ENCODE results near the gene PRKCQ.

PRKCQ gene

DNA sequence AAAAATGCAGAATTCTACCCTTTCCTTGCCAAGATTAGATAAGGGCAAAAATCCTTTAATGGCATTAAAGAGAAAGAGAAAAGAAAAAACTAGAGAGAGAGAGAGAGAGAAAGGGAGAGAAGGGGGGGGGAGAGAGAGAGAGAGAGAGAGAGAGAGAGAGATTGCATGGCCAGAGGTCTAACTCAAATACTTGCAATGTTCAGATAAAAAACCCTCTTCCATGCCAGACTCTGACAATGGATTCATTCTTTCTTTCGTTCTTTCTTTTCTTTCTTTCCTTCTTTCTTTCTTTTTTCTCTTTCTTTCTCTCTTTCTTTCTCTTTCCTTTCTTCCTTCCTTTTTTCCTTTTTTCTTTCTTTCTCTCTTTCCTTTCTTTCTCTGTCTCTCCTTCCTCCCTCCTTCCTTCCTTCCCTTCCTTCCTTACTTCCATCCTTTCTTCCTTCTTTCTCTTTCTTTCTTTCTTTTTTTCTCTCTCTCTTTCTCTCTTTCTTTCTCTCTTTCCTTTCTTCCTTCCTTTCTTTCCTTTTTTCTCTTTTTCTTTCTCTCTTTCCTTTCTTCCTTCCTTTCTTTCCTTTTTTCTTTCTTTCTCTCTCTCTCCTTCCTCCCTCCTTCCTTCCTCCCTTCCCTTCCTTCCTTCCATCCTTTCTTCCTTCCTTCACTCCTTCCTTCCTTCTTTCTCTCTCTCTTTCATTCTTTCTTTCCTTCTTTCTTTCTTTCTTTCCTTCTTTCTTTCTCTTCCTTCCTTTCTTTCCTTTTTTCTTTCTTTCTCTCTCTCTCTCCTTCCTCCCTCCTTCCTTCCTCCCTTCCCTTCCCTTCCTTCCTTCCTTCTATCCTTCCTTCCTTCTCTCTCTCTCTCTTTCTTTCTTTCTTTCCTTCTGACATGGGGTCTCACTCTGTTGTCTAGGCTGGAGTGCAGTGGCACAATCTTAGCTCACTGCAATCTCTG lies 175.7 kb downstream of the PRKCQ start:
- no peaks in the 10 kb centered on the region for H3K79me2 ChIP-seq (ENCODE audit: insufficient read depth, low read length)
- no peak overlapping the region for H3K27ac ChIP-seq (ENCODE audit: low read depth, low read length, poor library complexity, severe bottlenecking)
- no peak overlapping the region for H3K4me2 ChIP-seq (ENCODE audit: low read length)
- no peaks in the 10 kb centered on the region for H4K20me1 ChIP-seq (ENCODE audit: insufficient read depth, low read length)
- H3K9ac ChIP-seq (ENCODE audit: low read length), result no peak overlapping the region
- no peak overlapping the region for H3K4me3 ChIP-seq (ENCODE audit: low read depth, low read length, poor library complexity, severe bottlenecking)
- H3K9me3 ChIP-seq (ENCODE audit: low read length), result no peaks in the 10 kb centered on the region
- H3K27me3 ChIP-seq (ENCODE audit: insufficient read depth, low read length), result no peaks in the 10 kb centered on the region
- no peak overlapping the region for H2AFZ ChIP-seq (ENCODE audit: low read length)
- no peaks in the 10 kb centered on the region for H3F3A ChIP-seq (ENCODE audit: insufficient read depth, low read length)
- no peak for TF ChIP-seq EZH2 (IDR thresholded peaks at IDR 0.05; ENCODE audit: borderline replicate concordance, low read length)
- TF ChIP-seq, protein P1, sequence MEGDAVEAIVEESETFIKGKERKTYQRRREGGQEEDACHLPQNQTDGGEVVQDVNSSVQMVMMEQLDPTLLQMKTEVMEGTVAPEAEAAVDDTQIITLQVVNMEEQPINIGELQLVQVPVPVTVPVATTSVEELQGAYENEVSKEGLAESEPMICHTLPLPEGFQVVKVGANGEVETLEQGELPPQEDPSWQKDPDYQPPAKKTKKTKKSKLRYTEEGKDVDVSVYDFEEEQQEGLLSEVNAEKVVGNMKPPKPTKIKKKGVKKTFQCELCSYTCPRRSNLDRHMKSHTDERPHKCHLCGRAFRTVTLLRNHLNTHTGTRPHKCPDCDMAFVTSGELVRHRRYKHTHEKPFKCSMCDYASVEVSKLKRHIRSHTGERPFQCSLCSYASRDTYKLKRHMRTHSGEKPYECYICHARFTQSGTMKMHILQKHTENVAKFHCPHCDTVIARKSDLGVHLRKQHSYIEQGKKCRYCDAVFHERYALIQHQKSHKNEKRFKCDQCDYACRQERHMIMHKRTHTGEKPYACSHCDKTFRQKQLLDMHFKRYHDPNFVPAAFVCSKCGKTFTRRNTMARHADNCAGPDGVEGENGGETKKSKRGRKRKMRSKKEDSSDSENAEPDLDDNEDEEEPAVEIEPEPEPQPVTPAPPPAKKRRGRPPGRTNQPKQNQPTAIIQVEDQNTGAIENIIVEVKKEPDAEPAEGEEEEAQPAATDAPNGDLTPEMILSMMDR (IDR thresholded peaks at IDR 0.05; ENCODE audit: low read length), result no peak
- peaks cover 37% of the 10 kb centered on the region for H3K4me1 ChIP-seq (ENCODE audit: insufficient read depth, low read length, severe bottlenecking)
- no peaks in the 10 kb centered on the region for H3K36me3 ChIP-seq (ENCODE audit: insufficient read depth, low read length)
- no peaks in the 10 kb centered on the region for H3K9me2 ChIP-seq (ENCODE audit: low read depth, low read length)

DNA sequence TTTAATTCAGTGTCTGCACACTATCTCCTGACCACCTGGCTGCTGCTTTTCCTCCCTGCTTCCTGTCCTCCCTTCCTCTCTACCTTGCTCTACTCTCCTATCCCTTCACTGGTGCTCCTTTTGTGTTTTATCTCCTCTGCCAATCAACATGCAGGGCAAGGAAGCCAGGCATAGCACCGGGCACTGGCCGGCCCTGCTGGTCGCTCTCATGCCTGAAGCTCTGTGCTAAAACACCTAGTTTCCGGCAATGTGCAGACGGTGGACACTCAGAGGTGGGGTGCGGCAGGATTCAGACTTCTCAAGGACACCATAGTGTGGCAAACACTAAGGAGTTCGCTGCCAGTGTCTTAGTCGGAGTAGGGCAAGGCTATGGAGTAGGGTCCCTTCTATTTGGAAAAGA lies 177.1 kb downstream of the PRKCQ start:
- Histone ChIP-seq H4K20me1 (ENCODE audit: insufficient read depth, low read length) (no peaks in the 10 kb centered on the region), H3K79me2 (ENCODE audit: insufficient read depth, low read length) (no peaks in the 10 kb centered on the region), H3K4me3 (ENCODE audit: low read depth, low read length, poor library complexity, severe bottlenecking) (no peak overlapping the region), H3F3A (ENCODE audit: insufficient read depth, low read length) (no peaks in the 10 kb centered on the region), H3K9me2 (ENCODE audit: low read depth, low read length) (no peaks in the 10 kb centered on the region), H3K27me3 (ENCODE audit: insufficient read depth, low read length) (no peaks in the 10 kb centered on the region), H3K9ac (ENCODE audit: low read length) (no peak overlapping the region), H3K4me2 (ENCODE audit: low read length) (no peak overlapping the region), H3K27ac (ENCODE audit: low read depth, low read length, poor library complexity, severe bottlenecking) (no peak overlapping the region), H3K4me1 (ENCODE audit: insufficient read depth, low read length, severe bottlenecking) (peaks cover 42% of the 10 kb centered on the region), H2AFZ (ENCODE audit: low read length) (no peak overlapping the region), H3K9me3 (ENCODE audit: low read length) (no peaks in the 10 kb centered on the region), H3K36me3 (ENCODE audit: insufficient read depth, low read length) (no peaks in the 10 kb centered on the region)
- TF ChIP-seq, protein P1 (IDR thresholded peaks at IDR 0.05; ENCODE audit: low read length), result no peak
- no peak for TF ChIP-seq EZH2 (IDR thresholded peaks at IDR 0.05; ENCODE audit: borderline replicate concordance, low read length)

DNA sequence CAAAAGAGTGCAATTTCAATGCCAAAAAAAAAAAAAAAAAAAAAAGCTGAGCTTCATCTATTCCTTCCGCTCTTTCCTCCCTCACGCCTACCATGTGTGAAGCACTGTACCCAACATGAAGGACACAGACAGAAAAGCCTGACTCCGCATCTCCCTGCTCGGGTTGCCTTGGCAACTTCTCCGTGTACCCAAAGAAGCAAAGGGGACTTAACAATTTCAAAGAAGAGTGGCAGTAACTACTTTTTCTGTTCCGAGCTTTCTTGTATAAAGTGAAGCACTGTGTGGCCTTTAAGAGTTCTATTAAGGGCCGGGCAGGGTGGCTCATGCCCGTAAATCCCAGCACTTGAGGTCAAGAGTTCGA lies 177.7 kb downstream of the PRKCQ start:
- H3K4me2 ChIP-seq (ENCODE audit: low read length), result no peak overlapping the region
- no peaks in the 10 kb centered on the region for H3K36me3 ChIP-seq (ENCODE audit: insufficient read depth, low read length)
- H3K9me3 ChIP-seq (ENCODE audit: low read length), result no peaks in the 10 kb centered on the region
- H2AFZ ChIP-seq (ENCODE audit: low read length), result no peak overlapping the region
- TF ChIP-seq EZH2 (IDR thresholded peaks at IDR 0.05; ENCODE audit: borderline replicate concordance, low read length), result no peak
- TF ChIP-seq, protein P1 (IDR thresholded peaks at IDR 0.05; ENCODE audit: low read length), result no peak
- no peak overlapping the region for H3K4me3 ChIP-seq (ENCODE audit: low read depth, low read length, poor library complexity, severe bottlenecking)
- H4K20me1 ChIP-seq (ENCODE audit: insufficient read depth, low read length), result no peaks in the 10 kb centered on the region
- H3K9me2 ChIP-seq (ENCODE audit: low read depth, low read length), result no peaks in the 10 kb centered on the region
- H3K4me1 ChIP-seq (ENCODE audit: insufficient read depth, low read length, severe bottlenecking), result peaks cover 42% of the 10 kb centered on the region
- H3K27me3 ChIP-seq (ENCODE audit: insufficient read depth, low read length), result no peaks in the 10 kb centered on the region
- no peaks in the 10 kb centered on the region for H3K79me2 ChIP-seq (ENCODE audit: insufficient read depth, low read length)
- no peak overlapping the region for H3K9ac ChIP-seq (ENCODE audit: low read length)
- H3F3A ChIP-seq (ENCODE audit: insufficient read depth, low read length), result no peaks in the 10 kb centered on the region
- no peak overlapping the region for H3K27ac ChIP-seq (ENCODE audit: low read depth, low read length, poor library complexity, severe bottlenecking)
